Activated naive CD8-positive, alpha-beta T cell treated with anti-CD3 and anti-CD28 coated beads, Interleukin-2, amount 50 U/mL, for 16 hours (primary cell): ENCODE measurements around the gene DDX25.
"Not testable (repeated sequence)": the region's sequence is repeated elsewhere in the genome, so short reads cannot be mapped to it uniquely, and the experiment has no call there.

ENCODE experiments used
- DNase-seq: peaks from one replicate; pipeline ENCODE4 v3.0.0-alpha.2; 2020; ENCODE audit warnings: low read depth, low spot score

Gene DDX25

GRCh38 chr11:125903711-125904659, at the start of gene DDX25:
TSS of gene DDX25 (plus strand) at chr11:125904508. CDS start at chr11:125904518, 10 bp downstream.
- DNase-seq = no peak

- not testable (repeated sequence) for DNase-seq
Observed at GRCh38 chr11:125857670-125858069, 46.6 kb upstream of the DDX25 start.

DNA sequence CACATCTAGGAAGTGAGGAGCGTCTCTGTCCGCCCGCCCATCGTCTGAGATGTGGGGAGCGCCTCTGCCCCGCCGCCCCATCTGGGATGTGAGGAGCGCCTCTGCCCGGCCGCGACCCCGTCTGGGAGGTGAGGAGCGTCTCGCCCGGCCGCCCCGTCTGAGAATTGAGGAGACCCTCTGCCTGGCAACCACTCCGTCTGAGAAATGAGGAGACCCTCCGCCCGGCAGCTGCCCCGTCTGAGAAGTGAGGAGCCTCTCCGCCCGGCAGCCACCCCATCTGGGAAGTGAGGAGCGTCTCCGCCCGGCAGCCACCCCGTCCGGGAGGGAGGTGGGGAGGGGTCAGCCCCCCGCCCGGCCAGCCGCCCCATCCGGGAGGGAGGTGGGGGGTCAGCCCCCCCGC, 41.5 kb upstream of the DDX25 start:
- not testable (repeated sequence) for DNase-seq

GRCh38 chr11:125865354-125865753, 39.0 kb upstream of the DDX25 start:
- not testable (repeated sequence) for DNase-seq

DNA sequence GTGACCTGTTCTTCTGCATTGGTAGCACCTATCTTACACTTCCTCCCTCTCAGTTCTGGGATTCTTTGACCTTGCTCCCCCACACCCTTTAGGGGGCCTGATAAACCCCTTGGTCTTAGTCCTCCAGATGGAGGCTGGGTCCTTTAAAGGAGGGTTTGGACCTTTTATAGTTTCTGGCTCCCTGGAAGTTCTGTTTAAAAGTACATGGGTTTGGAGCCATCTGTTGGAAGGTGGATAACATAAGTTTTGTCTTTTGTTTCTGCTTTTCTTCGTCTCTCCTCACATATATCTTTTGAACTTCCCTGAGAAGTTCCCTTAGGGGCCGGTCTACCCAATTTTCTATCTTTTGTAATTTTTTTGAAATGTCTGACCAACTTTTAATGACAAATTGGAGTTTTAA, 34.8 kb upstream of the DDX25 start:
- no peak for DNase-seq

DNA sequence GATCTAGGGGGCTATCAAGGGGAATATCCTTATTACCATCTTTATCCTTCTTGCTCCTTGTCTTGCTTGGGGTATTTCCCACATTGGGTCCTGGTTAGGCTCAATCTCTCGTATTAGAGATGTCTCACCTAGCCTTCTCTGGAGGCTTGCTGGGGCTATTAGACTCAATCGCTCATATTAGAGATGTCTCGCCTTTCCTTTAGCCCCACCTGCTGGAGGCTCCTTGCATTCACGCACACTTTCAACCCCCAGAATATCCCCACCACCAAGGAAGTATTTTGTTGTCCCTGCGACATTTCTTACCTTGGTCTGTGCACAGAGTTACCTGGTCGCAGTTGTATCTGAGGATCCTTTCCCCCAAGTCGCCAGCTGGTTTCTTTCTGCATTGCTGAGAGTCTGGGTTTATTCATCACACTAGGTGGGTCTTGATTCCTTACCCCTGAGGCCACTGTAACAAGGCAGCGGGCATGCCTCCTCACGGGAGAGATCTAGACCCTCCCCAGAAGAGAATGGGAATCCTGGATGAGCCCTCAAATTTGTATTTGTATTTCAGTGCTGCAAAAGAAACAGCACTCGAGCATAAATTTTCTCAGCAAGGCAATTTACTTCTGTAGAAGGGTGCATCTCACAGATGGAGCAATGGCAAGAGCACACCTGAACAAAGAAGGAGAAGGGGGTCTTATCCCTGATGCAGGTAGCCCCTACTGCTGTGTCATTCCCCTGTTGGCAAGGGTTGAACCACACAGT, 32.7 kb upstream of the DDX25 start:
- DNase-seq = no peak

GRCh38 chr11:125872138-125872491, 32.2 kb upstream of the DDX25 start:
- DNase-seq = no peak

- DNase-seq = no peak
Observed at GRCh38 chr11:125873881-125874555, 30.3 kb upstream of the DDX25 start.

DNA sequence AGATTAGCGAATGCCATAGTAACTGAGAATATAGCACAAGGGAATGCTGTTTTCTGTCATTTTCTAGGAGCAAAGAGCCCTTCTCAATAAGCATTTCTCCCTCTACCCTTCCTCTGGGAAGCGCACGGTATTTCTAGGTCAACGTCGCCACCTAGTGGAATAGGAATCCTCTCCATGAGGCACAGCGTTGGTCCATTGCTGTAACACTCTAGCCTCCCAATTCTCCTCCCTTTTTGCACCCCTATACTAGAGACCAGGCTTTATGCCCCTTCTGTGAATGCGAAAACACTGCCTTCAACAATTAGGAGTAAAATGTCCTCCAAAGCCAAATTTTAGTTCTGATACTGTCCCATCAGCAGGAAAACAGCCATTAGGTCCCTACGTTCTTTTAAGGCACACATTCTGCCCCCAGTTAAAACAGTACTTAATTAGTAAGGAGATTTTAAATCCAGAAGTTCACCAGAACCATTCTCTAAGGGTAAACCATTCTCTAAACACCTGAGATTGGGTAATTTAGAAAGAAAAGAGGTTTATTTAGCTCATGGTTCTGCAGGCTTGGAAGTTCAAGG, 29.7 kb upstream of the DDX25 start:
- DNase-seq = no peak

DNA sequence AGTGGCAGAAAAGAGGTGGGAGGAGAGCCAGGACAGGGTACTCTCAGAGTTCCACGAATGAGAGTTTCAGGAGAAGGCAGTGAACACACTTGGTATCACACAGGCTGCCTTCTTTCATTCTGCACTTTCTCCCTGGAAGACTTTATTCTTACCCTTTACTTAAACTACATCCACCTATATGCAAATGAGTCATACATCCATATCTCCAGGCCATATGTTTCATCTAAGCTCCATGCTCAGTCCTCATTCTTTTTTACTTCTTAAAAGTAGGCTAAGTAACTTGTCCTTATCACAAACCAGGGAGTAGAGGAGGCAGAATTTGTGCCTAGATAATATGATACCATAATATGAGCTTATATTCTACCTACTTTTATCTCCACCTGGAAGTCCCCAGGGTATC, 23.0 kb upstream of the DDX25 start:
- no peak for DNase-seq

GRCh38 chr11:125883375-125883774, 20.9 kb upstream of the DDX25 start:
- DNase-seq = no peak

DNA sequence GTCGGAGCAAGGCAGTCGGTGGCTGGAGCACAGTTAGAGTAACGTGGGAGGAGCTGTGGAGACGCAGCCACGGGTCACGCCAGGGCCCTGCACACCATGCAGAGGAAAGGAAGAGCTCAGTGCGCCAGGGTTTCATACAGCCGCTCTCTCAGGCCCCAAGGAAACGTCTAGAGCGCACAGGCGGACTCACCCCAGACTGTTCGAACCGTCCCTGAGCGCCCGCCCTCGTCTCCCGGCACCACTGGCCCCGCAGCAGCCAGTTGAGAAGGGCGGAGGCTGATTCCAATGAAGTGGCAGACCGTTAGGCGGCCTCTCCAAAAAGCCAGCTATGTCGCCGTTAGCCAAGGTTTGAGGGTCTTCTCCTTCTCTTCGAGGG, 17.3 kb upstream of the DDX25 start:
- no peak for DNase-seq

GRCh38 chr11:125887373-125888324, 16.7 kb upstream of the DDX25 start, which contains the start of gene HYLS1:
TSS of gene HYLS1 (plus strand) at chr11:125887668. CDS start at chr11:125899369, 11,701 bp downstream.
- peak; percentile 82 for DNase-seq

DNA sequence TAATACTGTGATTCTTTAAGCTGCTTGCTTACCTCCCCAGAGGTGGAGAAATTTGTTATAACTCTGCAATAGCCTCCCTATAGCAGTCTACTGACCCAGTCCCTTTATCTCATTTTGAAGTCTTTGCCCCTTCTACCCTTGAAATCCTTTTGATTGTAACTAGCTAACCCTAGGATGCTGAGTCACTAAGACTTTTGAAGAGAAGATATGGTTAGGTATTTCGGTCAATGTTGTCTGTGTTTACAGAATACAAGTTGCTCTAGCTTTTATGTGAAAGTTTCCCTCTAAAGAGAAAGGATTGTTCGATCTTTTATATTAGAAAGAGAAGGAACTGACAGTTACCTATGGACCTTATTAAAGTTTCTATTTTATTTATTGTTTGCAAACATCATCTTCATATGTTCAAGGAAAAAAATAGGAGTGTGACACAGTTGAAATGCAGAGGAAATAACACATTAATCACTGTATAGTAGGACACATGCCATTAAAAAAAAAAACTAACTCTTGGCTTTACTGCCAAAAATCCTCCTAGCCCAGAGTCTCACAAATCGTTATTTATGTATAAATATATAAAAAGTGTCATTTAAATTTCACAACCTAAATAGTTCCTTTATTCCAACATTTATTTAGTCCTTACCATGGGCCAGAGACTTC, 13.7 kb upstream of the DDX25 start:
- DNase-seq = no peak

DNA sequence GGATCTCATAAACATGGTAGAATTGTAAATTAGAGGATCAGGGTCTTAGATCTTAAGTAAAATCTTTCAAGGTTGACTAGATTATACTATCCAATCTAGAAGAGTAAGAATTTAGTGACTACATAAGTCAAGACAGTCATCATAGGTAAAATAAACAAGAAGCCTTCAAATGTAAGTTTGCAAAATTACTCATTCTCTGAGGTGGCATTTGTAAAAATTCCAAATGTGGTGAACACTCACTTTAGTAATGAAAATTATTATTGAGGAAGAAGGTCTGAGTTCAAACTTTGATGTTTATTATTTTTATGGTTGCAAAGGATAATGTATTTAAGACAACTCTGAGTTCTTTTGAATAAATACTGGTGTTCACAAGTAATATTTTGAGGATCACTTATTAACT, 12.2 kb upstream of the DDX25 start:
- no peak for DNase-seq

DNA sequence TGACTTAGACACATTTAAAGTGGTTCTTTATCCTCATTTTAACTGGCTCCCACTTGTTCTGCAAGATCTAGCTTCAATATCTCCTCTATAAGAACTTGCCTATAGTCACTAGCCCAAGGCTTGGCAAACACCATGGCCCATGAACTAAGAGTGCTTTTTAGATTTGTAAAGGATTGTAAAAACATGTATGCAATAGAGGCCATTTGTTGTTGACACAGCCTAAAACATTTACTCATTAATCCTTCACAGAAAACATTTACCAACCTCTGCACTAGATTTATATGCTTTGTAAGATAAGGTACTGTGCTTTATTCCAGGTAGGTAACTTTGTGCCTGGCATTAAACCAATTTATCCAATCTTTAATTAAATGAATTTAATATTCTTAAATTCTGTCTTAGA, 11.3 kb upstream of the DDX25 start:
- no peak for DNase-seq

DNA sequence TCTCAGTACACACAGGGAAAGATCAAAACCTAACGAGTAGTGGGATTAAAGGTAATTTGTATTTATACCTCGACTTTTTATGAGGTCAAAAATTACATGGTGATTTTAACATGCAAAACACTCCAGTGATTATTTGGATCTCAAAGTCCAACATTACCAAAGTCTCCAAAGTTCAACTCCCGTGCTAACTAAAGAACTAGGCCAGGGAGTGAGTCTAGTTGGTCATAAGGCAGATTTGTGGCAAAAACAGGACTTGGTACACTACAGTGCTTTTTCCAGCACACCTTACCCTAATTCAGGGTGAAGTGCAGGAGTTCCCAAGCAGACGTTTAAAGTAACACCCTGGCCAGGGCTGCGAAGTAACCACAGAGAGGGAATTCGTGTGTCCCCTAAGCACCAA, 2.4 kb upstream of the DDX25 start:
- no peak for DNase-seq

- DNase-seq = no peak
Observed at GRCh38 chr11:125902277-125902926, 1.9 kb upstream of the DDX25 start.

DNA sequence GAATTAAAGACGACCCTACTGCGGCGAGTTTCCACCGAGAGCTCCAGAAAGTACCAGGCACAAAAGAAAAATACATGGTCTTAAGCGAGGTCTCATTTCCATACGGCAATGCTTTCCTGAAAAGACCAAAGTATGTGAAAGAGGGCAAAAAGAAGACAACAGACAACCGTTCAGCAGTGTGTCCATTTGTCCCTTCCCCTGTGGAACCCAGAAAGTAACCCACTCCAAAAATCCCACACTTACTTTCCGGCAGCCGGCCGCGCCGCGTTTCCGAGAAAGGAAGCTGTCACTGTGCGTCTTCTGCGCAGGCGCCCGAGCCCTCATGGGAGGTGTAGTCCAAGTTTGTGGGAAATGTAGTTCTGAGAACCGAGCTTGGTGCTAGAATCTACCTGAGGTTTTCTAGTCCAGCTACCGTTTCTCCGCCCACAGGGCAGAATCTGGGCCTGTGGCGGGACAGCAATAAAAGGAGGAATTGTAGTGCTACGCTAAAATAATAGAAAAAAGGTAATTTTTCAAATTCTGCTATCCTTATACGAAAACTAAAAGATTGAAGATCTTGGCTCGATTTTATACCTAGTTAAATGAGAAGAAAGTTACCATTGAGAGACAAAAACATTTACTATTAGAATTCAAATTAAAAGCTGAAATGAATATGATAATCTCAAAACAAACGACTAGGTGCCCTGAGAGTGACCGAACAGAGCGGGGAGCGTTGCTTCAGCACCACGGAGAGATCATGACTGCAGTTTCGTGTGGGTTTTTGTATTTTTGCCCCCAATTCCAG, 1.2 kb upstream of the DDX25 start, which contains the start of gene PUS3:
Gene PUS3, minus strand, starts transcription at position 280 of the 784 bp plus-strand sequence. CDS start 6,922 bp downstream, outside the sequence.
- peak; percentile 73 for DNase-seq
